ENCODE results near the gene MSI2. TPM values are rescaled to one million over a fixed set of nuclear protein-coding genes. Genes with fewer than 3 reads are reported as not detected.
"Not testable (repeated sequence)": the region's sequence is repeated elsewhere in the genome, so short reads cannot be mapped to it uniquely, and the experiment has no call there.

MSI2 gene
- total RNA-seq, 6 experiments from 2014 or later, result 12.0 to 22.6 (median 19.4) TPM

DNA sequence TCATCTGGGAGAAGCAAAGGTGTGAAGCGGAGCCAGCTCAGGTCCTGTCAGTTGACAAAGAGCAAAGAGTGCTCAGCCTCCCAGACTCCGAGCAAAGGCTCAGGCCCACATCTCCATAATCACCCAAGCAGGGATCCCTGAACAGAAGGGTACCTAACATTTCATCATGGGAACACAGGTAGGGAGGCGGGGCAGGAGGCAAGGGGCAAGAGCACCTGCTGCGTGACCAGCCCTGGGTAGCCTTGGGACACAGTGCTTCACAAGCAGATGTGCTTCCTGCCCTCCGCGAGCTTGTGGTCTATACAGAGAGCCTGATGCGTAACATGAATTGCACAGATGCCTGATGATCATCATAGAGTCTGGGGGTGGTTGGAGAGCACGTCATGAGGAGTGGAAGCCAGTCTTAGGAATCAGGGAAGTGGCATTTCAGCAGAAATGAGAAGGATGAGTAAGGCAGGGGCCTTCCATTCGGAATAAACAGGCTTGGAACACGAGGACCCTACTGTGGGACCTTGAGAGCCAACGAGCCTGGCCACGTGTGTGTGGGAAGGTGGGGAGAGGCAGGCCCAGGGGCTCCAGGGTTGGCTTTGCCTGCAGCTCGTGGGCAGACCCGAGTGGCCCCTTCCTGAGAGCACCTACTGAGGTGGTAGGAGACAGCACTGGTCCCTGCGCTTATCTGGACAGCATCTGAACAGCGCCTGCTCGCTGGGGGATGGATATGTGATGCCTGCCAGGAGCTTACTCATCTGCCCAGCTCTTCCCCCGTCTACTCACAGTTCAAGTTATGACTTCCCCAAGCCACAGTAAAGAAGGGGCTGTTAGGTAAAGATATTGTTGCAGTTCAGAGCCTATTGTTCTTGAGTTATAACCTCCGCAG is 363.0 kb downstream of the MSI2 start:
- 90% methylated on average over 6 of the region's 19 CpGs for WGBS (ENCODE audit: insufficient coverage, low coverage, low lambda C conversion rate, missing lambda C conversion rate)
- no peak for DNase-seq
- ATAC-seq, result no peak

DNA sequence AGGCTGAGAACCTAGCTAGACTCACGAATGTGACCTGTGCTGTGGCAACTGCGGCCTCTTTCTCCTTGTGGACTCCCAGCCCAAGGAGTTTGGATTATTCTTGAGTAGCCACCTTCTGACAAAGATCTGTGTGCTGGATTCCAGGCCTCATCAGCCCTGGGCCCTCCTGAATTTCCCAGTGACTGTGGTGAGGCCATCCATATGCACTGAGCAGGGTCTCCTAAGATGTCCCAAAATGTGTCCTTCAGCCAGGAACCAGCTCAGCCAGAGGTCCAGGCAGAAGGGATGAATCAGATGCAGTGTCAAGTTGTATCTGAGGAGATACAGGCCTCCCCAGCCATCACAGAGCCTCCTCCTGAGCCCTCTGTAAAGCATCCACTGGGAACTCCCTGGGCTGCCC is 364.3 kb downstream of the MSI2 start:
- H3K4me1 ChIP-seq, result no peaks in the 10 kb centered on the region
- no peaks in the 10 kb centered on the region for H3K36me3 ChIP-seq
- DNase-seq (no peak), ATAC-seq (no peak)
- no peak for TF ChIP-seq POLR2A (IDR thresholded peaks at IDR 0.05)
- TF ChIP-seq, protein P1, sequence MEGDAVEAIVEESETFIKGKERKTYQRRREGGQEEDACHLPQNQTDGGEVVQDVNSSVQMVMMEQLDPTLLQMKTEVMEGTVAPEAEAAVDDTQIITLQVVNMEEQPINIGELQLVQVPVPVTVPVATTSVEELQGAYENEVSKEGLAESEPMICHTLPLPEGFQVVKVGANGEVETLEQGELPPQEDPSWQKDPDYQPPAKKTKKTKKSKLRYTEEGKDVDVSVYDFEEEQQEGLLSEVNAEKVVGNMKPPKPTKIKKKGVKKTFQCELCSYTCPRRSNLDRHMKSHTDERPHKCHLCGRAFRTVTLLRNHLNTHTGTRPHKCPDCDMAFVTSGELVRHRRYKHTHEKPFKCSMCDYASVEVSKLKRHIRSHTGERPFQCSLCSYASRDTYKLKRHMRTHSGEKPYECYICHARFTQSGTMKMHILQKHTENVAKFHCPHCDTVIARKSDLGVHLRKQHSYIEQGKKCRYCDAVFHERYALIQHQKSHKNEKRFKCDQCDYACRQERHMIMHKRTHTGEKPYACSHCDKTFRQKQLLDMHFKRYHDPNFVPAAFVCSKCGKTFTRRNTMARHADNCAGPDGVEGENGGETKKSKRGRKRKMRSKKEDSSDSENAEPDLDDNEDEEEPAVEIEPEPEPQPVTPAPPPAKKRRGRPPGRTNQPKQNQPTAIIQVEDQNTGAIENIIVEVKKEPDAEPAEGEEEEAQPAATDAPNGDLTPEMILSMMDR (IDR thresholded peaks at IDR 0.05), result no peak
- WGBS (ENCODE audit: insufficient coverage, low coverage, low lambda C conversion rate, missing lambda C conversion rate), result no CpG with 5 or more reads among the region's 2 CpGs
- H3K27ac ChIP-seq, result no peak overlapping the region
- no peaks in the 10 kb centered on the region for H3K9me3 ChIP-seq
- no peaks in the 10 kb centered on the region for H3K27me3 ChIP-seq
- intact Hi-C loops (cut with DNase I), result no loop called here
- H3K4me3 ChIP-seq, result no peak overlapping the region

More for the DNA sequence above, 363.0 kb downstream of the MSI2 start:
- Histone ChIP-seq H3K27me3 (no peaks in the 10 kb centered on the region), H3K9me3 (no peaks in the 10 kb centered on the region), H3K4me1 (no peaks in the 10 kb centered on the region), H3K36me3 (no peaks in the 10 kb centered on the region), H3K27ac (no peak overlapping the region), H3K4me3 (no peak overlapping the region)
- TF ChIP-seq POLR2A (IDR thresholded peaks at IDR 0.05), result no peak
- TF ChIP-seq, protein P1 (IDR thresholded peaks at IDR 0.05), result no peak
- intact Hi-C loops (cut with DNase I), result no loop called here

DNA sequence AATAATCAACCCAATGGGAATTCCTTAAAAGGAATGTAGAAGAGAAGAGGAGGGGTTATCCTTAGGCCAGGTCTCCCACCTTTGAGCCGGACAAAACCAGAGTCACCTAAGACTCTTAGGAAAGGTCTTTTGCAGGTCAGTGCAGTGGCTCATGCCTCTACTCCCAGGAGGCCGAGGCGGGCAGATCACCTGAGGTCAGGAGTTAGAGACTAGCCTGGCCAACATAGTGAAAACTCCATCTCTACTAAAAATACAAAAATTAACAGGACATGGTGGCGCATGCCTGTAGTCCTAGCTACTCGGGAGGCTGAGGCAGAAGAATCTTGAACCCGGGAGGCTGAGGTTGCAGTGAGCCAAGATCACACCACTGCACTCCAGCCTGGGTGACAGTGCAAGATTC is 365.5 kb downstream of the MSI2 start:
- H3K27me3 ChIP-seq; DNase-seq; H3K4me1 ChIP-seq; H3K4me3 ChIP-seq; H3K9me3 ChIP-seq; H3K36me3 ChIP-seq; H3K27ac ChIP-seq; intact Hi-C loops (cut with DNase I); ATAC-seq: not testable (repeated sequence)
- WGBS (ENCODE audit: insufficient coverage, low coverage, low lambda C conversion rate, missing lambda C conversion rate), result 100% methylated on average over 5 of the region's 6 CpGs

DNA sequence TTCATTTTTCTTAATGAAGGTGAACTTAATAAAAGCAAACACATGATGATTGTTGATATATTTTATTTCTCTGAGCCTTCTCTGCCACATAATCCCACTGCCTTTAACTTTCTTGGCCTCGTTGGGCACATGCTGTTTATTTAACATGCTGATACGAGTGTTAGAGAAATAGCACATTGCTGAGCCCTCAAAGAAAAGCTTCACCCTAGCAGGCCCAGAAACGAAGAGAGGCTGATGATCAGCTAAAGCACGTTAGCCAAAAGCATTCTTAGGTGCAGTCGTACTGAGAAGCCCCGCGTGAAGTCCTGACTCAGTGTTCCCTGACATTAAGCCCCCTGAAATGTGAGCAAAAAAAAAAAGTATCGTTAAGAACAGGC is 366.0 kb downstream of the MSI2 start:
- no peak for DNase-seq
- Histone ChIP-seq H3K36me3 (no peaks in the 10 kb centered on the region), H3K27me3 (no peaks in the 10 kb centered on the region), H3K4me3 (no peak overlapping the region), H3K27ac (no peak overlapping the region), H3K4me1 (no peaks in the 10 kb centered on the region), H3K9me3 (no peaks in the 10 kb centered on the region)
- intact Hi-C loops (cut with DNase I), result no loop called here
- no peak for ATAC-seq
- TF ChIP-seq, protein P1 (IDR thresholded peaks at IDR 0.05), result no peak
- no peak for TF ChIP-seq POLR2A (IDR thresholded peaks at IDR 0.05)
- WGBS (ENCODE audit: insufficient coverage, low coverage, low lambda C conversion rate, missing lambda C conversion rate), result 78% methylated on average over 8 of the region's 8 CpGs

DNA sequence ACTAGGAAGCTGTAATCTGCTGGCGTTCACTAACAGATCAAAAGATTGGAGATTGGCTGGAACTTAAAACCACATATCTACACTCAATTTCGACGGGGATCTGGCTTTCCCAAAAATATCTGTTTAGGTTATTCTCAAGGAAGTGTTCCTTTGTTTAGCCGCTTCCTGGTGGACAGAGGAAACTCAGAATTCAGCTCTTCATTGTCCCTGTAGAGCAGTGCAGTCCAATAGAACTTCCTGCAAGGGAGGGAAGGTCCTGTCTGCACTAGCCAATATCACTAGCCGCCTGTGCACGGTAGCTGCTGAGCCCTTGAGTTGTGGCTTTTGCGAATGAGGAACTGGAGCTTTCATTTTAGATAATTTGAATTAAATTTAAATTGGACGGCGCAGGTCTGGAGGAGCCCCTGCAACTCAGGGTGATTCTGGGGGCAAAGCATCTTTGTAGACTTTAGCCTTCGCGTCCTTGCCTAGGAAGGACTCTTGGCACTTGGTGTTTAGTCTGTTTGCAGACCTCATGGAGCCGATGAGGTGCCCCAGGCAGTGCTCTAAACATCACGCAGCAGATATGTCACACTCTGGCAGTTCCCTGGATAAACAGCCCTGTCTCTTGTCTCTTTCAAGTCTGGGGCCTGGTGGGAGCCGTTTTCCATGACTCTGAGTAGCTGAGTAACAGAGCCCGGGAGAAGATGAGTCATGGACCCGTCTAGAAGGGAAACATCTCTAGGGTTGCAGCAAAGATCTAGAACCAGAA is 366.5 kb downstream of the MSI2 start:
- Histone ChIP-seq H3K4me3 (no peak overlapping the region), H3K4me1 (no peaks in the 10 kb centered on the region), H3K9me3 (no peaks in the 10 kb centered on the region), H3K27ac (no peak overlapping the region), H3K27me3 (no peaks in the 10 kb centered on the region), H3K36me3 (no peaks in the 10 kb centered on the region)
- DNase-seq, result no peak
- intact Hi-C loops (cut with DNase I), result no loop called here
- WGBS (ENCODE audit: insufficient coverage, low coverage, low lambda C conversion rate, missing lambda C conversion rate), result 65% methylated on average over 14 of the region's 16 CpGs
- ATAC-seq, result peak; percentile 47 to 66 (median 56)
- TF ChIP-seq, protein P1 (IDR thresholded peaks at IDR 0.05), result no peak
- no peak for TF ChIP-seq POLR2A (IDR thresholded peaks at IDR 0.05)

Data from right lobe of liver (tissue), 6 donors.